Activated CD4-positive, alpha-beta T cell treated with anti-CD3 and anti-CD28 coated beads, Interleukin-2, amount 50 U/mL, for 16 hours (primary cell): ENCODE data around the gene EDDM13.
"Not testable (repeated sequence)": the region's sequence is repeated elsewhere in the genome, so short reads cannot be mapped to it uniquely, and the experiment has no call there.

Experiments
- DNase-seq: peaks from one replicate; pipeline ENCODE4 v3.0.0-alpha.2; 2020

The EDDM13 gene

GRCh38 chr19:56272161-56272798 is at the start of gene EDDM13:
TSS of gene EDDM13 (plus strand) at chr19:56272748. CDS start at chr19:56272835, 87 bp downstream.
- DNase-seq: no peak

GRCh38 chr19:56222901-56223300 is 49.6 kb upstream of the EDDM13 start:
- no peak for DNase-seq

GRCh38 chr19:56223481-56223880 is 49.1 kb upstream of the EDDM13 start:
- no peak for DNase-seq

GRCh38 chr19:56245121-56245740 is 27.3 kb upstream of the EDDM13 start:
- no peak for DNase-seq

DNA sequence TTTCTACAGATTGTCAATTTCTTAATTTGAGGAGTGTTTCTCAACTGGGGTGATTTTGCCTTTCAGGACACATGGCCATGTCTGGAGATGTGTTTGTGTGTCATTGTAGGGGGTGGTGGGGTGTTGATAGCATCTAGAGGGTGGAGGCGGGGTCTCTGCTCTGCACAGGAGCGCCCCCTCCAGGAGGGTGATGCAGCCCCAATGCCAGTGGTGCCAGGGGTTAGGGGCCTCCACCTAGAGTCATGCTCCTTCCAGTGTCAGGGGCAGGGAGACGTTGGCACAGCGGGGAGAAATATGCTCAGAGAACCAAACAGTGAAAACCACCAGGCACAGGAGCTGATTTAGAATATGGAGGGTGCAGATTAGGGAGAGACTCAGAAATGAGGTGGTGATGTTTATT is 26.8 kb upstream of the EDDM13 start:
- not testable (repeated sequence) for DNase-seq

DNA sequence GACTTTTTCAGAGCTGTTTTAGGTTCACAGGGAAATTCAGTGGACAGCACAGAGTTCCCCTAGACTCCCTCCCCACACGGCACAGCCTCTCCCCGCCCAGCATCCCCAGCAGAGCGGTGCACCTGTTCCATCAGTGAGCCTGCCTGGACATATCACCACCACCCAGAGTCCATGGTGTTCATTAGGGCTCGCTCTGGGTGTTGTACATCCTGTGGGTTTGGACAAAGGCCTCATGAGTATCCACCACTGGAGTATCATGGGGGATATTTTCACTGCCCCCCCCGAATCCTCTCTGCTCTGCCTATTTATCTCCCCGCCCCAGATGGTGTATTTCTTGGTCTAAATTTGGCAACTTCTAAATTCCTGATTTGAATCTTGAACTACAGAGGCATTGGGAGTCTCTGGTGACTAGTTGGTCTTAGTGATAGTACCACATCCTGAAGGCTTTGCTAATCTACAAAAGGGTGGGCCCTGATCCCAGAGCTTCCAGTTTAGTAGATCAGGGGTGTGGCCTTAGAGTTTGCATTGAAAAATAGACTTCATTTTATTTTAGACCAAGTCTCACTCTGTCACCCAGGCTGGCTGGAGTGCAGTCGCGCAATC is 23.7 kb upstream of the EDDM13 start:
- DNase-seq: not testable (repeated sequence)

- DNase-seq: peak; percentile 77
Measured at GRCh38 chr19:56252699-56253422, 19.7 kb upstream of the EDDM13 start.

- peak; percentile 47 for DNase-seq
Measured at GRCh38 chr19:56253737-56254136, 18.8 kb upstream of the EDDM13 start.

- DNase-seq: no peak
Measured at GRCh38 chr19:56258272-56258671, 14.3 kb upstream of the EDDM13 start.

GRCh38 chr19:56261145-56261544 is 11.4 kb upstream of the EDDM13 start:
- no peak for DNase-seq

GRCh38 chr19:56261932-56262331 is 10.6 kb upstream of the EDDM13 start:
- not testable (repeated sequence) for DNase-seq

GRCh38 chr19:56263319-56263718 is 9.2 kb upstream of the EDDM13 start:
- no peak for DNase-seq

- no peak for DNase-seq
Measured at GRCh38 chr19:56266051-56266450, 6.5 kb upstream of the EDDM13 start.

DNA sequence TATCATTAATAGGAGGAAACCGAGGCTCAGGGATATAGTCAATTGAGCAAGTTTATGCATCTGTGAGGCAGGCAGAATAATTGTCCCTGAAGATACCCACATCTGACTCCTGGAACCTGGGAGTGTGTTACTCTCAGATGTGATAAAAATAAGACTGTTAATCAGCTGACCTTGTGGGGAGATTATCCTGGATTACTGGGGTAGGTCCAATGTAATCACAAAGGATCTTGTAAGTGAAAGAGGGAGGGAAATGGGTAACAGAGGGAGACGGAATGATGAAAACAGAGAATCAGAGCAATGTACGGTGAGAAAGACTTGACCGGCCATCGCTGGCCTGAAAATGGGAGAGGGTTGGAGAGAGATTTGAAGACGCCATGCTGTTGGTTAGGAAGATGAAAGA is 3.2 kb upstream of the EDDM13 start:
- DNase-seq: no peak

- DNase-seq: no peak
Measured at GRCh38 chr19:56270676-56271075, 1.9 kb upstream of the EDDM13 start.

GRCh38 chr19:56271151-56271550 is 1.4 kb upstream of the EDDM13 start:
- DNase-seq: no peak

DNA sequence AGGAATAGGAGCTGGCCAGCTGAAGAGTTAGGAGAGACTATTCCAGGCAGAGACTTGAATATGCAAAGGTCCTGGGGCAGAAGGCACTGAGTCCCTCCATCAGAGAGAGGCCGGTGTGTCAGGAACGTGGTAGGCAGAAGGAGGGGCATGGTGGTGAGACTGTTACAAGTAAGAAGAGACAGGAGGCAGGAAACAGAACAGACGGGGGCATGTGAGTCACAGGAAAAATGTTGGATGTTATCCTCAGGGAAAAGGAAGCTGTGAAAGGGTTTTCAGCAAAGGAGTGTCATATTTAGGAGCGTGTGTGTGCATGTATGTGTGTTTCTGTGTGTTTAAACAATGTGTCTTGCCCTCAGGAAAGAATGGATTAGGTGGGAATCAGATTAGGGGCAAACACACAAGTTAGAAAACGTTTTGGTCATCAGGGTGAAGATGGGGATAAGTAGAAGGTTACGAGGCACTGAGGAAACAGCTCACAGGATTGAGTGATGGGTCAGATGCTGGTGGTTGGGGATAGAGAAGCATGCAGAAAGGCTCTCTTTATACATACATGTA is 1.1 kb downstream of the EDDM13 start:
- DNase-seq: no peak

DNA sequence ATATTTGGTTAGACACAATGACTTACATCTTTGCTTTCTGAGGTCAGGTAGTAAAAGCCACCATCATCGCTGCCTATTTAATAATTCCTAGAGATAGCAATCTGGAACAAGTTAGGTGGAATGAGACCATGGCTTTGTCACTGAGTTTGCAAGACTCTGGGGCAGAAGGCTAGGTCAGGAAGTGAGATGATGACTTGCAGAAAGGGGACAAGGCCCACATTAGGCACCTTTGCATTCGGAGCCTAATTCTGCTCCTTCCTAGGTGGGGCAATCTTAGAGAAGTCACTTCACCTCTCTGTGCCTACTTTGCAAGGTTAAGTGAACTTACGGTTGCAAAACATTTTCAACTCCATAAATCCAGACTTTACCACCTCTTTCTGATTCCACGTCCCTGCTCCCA is 10.3 kb downstream of the EDDM13 start:
- DNase-seq: no peak

DNA sequence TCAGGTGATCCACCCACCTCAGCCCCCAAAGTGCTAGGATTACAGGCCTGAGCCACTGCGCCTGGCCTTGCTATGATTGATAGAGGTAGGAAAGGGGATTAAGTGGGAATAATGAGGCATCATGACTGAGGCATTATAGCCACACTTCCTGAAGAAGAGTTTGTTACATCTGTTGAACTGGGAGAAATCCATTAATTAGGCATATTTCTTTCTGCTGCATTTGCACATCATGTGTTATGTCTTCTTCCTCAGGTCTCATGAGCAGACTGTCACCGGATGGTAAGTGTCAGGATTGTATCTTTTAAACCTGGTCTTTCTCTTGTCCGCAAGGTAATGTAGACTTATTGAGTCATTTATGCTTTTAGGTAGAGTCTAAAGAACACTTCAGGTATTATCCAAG is 12.2 kb downstream of the EDDM13 start:
- DNase-seq: no peak

DNA sequence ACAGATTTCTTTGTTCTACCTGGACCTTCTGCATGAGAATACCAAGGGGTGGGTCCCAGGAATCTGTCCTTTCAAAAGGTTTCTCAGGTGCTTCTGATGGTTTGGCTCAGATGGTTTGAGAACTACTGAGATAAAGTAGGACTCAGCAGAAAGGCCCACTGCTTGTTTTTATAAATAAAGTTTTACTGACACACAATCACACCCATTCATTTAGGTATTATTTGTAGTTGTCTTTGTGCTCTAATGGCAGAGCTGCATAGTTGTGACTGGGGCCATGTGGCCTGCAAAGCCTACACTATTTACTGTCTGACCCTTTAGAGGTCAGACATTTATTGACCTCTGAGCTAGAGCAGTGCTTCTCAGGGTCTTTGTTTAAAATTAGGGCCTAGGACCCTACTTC is 17.6 kb downstream of the EDDM13 start:
- DNase-seq: no peak

- DNase-seq: peak; percentile 3
Measured at GRCh38 chr19:56291867-56292266, 19.3 kb downstream of the EDDM13 start.

- no peak for DNase-seq
Measured at GRCh38 chr19:56294549-56294948, 22.0 kb downstream of the EDDM13 start.
